Measurements from ENCODE around the gene FOXO6.

- TF ChIP-seq EZH2 (IDR thresholded peaks at IDR 0.05; ENCODE audit: low read depth, unreplicated experiment), result no peak
- TF ChIP-seq CTCF (conservative IDR thresholded peaks at IDR 0.05; ENCODE audit: low read depth in 2 of 2), result no peak
- no peak for TF ChIP-seq POLR2AphosphoS5 (IDR thresholded peaks at IDR 0.05; ENCODE audit: low read depth)
- no peak for TF ChIP-seq EZH2phosphoT487 (IDR thresholded peaks at IDR 0.05; ENCODE audit: unreplicated experiment)
- TF ChIP-seq REST (IDR thresholded peaks at IDR 0.05; ENCODE audit: unreplicated experiment), result no peak
- no peak for TF ChIP-seq CREB1 (CRISPR knock-in tag; IDR thresholded peaks at IDR 0.05; ENCODE audit: low read depth)
- TF ChIP-seq ZNF114 (CRISPR knock-in tag; IDR thresholded peaks at IDR 0.05), result no peak
- TF ChIP-seq STAT1 (IDR thresholded peaks at IDR 0.05; ENCODE audit: unreplicated experiment), result no peak
- TF ChIP-seq JUNB (IDR thresholded peaks at IDR 0.05; ENCODE audit: unreplicated experiment), result no peak
- no peak for TF ChIP-seq ZNF331 (CRISPR knock-in tag; IDR thresholded peaks at IDR 0.05; ENCODE audit: low read depth)
- no peak for TF ChIP-seq ETS1 (IDR thresholded peaks at IDR 0.05)
- TF ChIP-seq NANOG (IDR thresholded peaks at IDR 0.05; ENCODE audit: borderline replicate concordance), result no peak
These were observed 22.4 kb upstream of the FOXO6 start for GRCh38 chr1:41338820-41339219.
